Uterus (tissue), 2 donors: ENCODE measurements around the gene ARL2.

Experiments used
- CTCF ChIP-seq, 4 experiments: fragments of 200-600 bp in 2 of 4; fragments of 450-650 bp in 2 of 4; sonication (generic) in 2 of 4; IDR thresholded peaks; one replicate each; pipeline ENCODE4 v1.5.1; 2016 to 2019; ENCODE audit warnings: antibody characterized with exemption in 4 of 4, mild to moderate bottlenecking in 2 of 4, moderate library complexity in 1 of 4
- POLR2A ChIP-seq, 2 donors: fragments of 450-650 bp; IDR thresholded peaks; one replicate each; pipeline ENCODE4 v1.6.1; 2016; ENCODE audit warnings: antibody characterized with exemption in 2 of 2, mild to moderate bottlenecking in 1 of 2, moderate library complexity in 1 of 2

GRCh38 chr11:65042891-65043290 is 28.9 kb downstream of the ARL2 start:
- no peak for TF ChIP-seq POLR2A (IDR thresholded peaks at IDR 0.05)
- TF ChIP-seq CTCF (IDR thresholded peaks at IDR 0.05) = no peak
